Measurements from ENCODE around the gene CTAG2.
"Not testable (repeated sequence)": the region's sequence is repeated elsewhere in the genome, so short reads cannot be mapped to it uniquely, and the experiment has no call there.

The CTAG2 gene

DNA sequence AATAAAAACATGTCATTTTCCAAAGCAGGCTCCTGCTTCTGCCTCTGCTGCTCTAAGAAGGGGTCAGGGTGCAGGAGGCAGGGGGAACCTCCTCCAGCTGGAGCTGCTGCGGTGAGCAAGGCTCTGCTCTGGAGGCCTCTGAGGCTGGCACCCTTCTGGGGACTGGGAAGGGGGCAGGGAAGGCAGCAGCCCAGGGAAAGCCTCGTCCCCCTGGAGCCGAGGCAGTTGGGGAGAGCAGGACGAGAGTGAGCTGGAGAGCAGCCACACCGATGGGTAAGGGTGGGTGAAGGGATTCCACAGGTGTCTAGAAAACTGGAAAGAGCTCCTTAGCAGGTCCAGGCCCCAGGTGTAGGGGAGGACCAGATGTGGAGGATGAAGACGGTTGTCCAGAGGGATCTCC is 2.0 kb upstream of the CTAG2 start:
- Mint-ChIP-seq H3K4me1 (ENCODE audit: low read depth) (no peaks in the 10 kb centered on the region), H3K27me3 (ENCODE audit: low read depth) (no peaks in the 10 kb centered on the region), H3K9me3 (no peaks in the 10 kb centered on the region), H3K36me3 (ENCODE audit: low read depth) (no peaks in the 10 kb centered on the region), H3K27ac (no peak overlapping the region), H3K4me3 (no peak overlapping the region)

DNA sequence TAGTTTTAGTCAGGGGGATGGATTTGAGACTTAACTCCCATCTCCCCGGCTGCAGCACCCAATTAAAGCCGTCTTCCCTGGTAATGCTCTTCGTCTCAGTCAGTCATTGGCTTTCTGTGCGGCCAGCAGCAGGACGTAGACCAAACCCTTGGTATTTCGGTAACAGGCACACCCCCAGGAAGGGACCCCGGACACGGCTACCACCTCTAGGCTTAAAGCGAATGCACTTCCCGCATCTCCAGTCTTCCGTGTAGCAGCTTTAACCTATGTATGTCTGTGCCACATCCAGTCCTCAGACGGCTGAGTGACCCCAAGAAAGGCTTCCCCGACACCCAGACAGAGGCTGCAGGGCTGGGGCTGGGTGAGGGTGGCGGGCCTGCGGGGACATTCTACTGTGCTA is 1.5 kb upstream of the CTAG2 start:
- H3K9me3 Mint-ChIP-seq: no peaks in the 10 kb centered on the region
- H3K4me3 Mint-ChIP-seq: no peak overlapping the region
- H3K27me3 Mint-ChIP-seq (ENCODE audit: low read depth): no peaks in the 10 kb centered on the region

DNA sequence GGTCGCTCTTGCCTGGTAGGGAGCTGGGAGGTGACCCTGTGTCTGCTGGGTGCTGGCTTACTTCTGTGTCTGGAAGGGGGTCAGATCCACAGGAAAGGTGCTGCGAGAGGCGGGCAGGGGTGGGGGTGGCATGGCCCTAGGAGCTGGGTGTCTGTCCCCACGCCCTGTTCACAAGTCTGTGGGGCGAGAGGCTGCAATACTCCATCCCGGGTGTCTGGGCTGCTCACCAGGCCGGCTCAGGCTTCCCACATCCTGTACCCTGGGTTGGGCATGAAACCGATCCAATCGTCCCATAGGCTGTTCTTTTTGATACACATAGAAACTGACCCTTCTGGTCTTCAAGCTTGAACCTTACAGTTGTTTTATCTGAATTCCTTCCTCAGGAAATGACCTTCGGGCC is 993 bp upstream of the CTAG2 start:
- Mint-ChIP-seq H3K9me3 (no peaks in the 10 kb centered on the region), H3K36me3 (ENCODE audit: low read depth) (no peaks in the 10 kb centered on the region), H3K4me3 (no peak overlapping the region), H3K4me1 (ENCODE audit: low read depth) (no peaks in the 10 kb centered on the region), H3K27me3 (ENCODE audit: low read depth) (no peaks in the 10 kb centered on the region), H3K27ac (no peak overlapping the region)

More for the DNA sequence above, 1.5 kb upstream of the CTAG2 start:
- no peak overlapping the region for H3K27ac Mint-ChIP-seq
- no peaks in the 10 kb centered on the region for H3K4me1 Mint-ChIP-seq (ENCODE audit: low read depth)
- no peaks in the 10 kb centered on the region for H3K36me3 Mint-ChIP-seq (ENCODE audit: low read depth)

DNA sequence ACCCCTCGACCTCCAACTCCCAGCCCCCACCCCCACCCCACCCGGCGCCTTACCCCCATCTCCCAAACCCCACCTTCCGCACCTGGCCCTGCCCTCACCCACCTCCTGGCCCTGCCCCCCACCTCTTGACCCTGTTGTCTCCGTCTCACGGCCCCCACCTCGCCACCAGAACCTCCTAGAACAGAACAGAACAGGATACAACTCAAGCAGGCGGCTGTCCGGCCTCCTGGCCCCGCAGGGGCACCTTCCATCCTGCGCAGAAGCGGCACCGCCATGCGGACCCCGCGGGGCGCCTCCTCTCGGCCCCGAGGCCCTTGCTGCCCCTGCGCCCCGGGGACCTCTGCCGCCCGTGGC is 354 bp downstream of the CTAG2 start:
- no peak overlapping the region for H3K27ac Mint-ChIP-seq
- no peak overlapping the region for H3K4me3 Mint-ChIP-seq
- H3K36me3 Mint-ChIP-seq (ENCODE audit: low read depth): no peaks in the 10 kb centered on the region
- H3K4me1 Mint-ChIP-seq (ENCODE audit: low read depth): no peaks in the 10 kb centered on the region
- no peaks in the 10 kb centered on the region for H3K27me3 Mint-ChIP-seq (ENCODE audit: low read depth)
- no peaks in the 10 kb centered on the region for H3K9me3 Mint-ChIP-seq

DNA sequence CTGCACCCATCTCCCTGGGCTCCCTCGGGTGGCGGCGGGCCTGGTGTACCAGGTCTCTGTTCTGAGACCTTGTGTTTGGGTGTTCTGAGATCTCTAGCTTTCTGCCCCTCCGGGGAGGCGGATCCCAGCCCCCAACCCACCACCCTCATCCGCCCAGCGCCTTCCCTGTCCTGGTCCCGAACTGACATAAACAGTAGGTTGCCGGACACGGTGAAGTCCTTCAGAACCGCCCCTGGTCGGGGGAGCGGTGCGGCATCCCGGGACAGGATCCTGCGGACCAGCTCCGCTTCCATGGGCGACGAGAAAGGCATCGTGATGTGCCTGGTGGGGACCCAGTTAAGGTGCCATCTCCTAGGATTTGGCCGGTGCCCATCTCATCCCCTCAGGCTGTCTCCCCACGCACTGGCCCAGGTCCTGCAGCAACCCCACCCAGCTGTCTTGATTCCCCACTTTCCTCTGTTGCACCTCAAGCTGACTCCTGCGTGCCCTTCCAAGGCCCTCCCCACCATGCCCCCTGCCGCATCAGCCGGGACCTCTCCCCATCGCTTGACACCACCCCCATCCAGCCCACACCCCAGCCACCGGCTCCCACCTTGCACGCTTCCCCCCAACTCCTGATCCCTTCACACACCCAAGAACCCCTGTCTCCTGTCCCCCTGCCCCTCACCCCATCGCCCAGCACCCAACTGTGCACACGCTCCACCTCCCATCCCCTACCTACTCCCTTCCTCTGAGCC is 900 bp downstream of the CTAG2 start:
- H3K36me3 Mint-ChIP-seq (ENCODE audit: low read depth): no peaks in the 10 kb centered on the region
- no peak overlapping the region for H3K27ac Mint-ChIP-seq
- H3K9me3 Mint-ChIP-seq: no peaks in the 10 kb centered on the region
- H3K27me3 Mint-ChIP-seq (ENCODE audit: low read depth): no peaks in the 10 kb centered on the region
- H3K4me1 Mint-ChIP-seq (ENCODE audit: low read depth): no peaks in the 10 kb centered on the region
- no peak overlapping the region for H3K4me3 Mint-ChIP-seq

DNA sequence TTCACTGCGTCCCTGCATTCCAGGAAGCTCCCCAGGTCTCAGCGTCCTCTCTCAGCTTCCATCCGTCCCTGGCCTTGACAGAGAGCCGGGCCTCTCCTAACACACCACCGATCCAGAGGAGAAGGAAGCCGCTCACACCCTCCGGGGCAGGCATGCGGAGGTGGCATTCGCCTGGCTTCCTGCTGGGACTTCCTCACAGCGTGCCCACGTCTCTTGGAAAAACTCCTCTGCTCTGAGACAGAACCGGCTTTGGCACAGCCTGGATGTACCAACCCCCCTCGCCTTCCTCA is 3.2 kb downstream of the CTAG2 start:
- no peak overlapping the region for H3K4me3 Mint-ChIP-seq
- no peaks in the 10 kb centered on the region for H3K27me3 Mint-ChIP-seq (ENCODE audit: low read depth)
- H3K9me3 Mint-ChIP-seq: no peaks in the 10 kb centered on the region
- no peak overlapping the region for H3K27ac Mint-ChIP-seq
- no peaks in the 10 kb centered on the region for H3K36me3 Mint-ChIP-seq (ENCODE audit: low read depth)
- no peaks in the 10 kb centered on the region for H3K4me1 Mint-ChIP-seq (ENCODE audit: low read depth)

DNA sequence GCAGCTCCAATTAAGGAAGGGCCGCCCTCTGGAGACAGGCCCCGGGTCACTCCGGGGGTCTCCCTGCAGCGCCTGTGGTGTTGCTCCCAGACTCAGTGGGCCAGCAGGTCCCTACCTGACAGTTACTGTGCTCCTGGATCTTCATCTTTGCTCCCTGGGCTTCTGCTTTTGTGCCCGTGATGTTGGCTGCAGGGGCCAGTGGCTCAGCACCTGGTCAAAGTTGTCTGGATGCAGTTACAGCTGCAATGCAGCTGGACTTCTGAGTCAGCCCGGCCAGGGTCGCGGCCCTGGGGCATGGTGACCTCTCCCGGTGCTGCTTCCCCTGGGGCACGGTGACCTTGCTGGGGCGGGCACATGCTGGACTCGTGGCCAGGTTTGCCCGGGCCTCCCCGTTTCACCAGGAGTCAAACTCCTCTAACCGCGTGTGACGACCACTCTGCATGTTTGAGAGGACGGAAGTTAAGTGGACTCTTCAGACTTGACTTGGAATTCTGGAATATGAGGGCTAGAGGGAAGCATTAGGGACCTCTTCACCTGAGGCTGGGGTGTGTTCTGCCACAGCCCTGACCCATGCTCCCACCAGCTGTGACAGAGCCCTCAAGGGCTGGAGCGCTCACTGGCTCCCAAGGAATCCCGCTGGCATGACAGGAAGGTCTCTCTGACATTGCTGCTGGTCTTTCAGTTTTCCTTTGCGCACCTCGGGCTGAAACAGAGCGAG is 3.7 kb downstream of the CTAG2 start:
- Mint-ChIP-seq H3K36me3 (ENCODE audit: low read depth) (no peaks in the 10 kb centered on the region), H3K27ac (no peak overlapping the region), H3K9me3 (no peaks in the 10 kb centered on the region), H3K4me1 (ENCODE audit: low read depth) (no peaks in the 10 kb centered on the region), H3K27me3 (ENCODE audit: low read depth) (no peaks in the 10 kb centered on the region), H3K4me3 (no peak overlapping the region)

DNA sequence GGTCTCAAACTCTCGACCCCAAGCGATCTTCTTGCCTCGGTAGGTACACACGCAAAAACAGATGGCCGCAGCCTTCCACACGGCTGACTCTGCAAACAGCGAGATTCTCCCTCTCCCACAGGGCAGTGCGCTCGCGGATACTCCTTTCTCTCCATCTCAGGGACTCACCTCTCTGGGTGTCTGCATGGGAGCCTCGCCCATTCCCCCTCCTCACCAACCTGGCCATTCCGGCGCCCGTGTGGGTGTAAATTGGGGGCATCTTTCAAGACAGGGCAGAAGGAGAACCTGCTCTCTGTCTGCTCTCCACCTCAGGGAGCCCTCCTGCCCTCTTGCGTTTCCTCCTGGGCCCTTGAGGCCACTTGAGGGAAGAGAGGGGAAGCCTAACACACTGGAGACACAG is 4.4 kb downstream of the CTAG2 start:
- Mint-ChIP-seq H3K9me3 (no peaks in the 10 kb centered on the region), H3K4me1 (ENCODE audit: low read depth) (no peaks in the 10 kb centered on the region), H3K36me3 (ENCODE audit: low read depth) (no peaks in the 10 kb centered on the region), H3K4me3 (no peak overlapping the region), H3K27ac (no peak overlapping the region), H3K27me3 (ENCODE audit: low read depth) (no peaks in the 10 kb centered on the region)

DNA sequence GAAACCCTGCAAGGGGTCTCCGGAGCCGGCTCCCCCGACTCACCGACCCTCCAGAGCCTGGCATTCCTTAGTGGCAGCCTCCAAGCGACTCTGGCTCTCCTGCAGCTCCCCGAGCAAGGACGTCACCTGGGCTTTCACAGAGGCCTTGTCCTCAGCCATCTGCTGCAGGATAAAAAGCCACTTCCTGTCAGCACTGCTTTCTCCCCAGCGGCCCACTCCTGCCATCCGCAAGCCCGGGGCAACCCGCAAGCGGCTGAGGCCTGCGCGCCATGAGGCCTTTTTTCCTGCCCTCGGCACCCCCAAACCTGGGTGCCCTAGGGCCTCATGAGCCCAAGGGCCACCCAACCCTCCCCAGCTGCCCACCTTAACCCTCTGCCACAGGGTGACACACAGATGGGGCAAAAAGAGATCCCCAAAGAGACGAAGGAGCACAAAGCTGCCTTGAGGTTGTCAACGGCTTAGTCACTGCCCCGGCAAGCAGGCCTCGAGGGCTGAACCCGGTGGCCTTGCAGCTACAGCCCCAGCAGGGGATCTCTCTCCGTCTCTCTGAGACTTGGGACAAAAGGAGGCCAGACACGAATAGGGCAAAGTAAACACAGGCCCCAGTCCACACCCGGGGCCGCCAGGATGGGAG is 7.5 kb downstream of the CTAG2 start:
- H3K27me3 Mint-ChIP-seq (ENCODE audit: low read depth); H3K9me3 Mint-ChIP-seq; H3K27ac Mint-ChIP-seq; H3K36me3 Mint-ChIP-seq (ENCODE audit: low read depth); H3K4me3 Mint-ChIP-seq; H3K4me1 Mint-ChIP-seq (ENCODE audit: low read depth): not testable (repeated sequence)

DNA sequence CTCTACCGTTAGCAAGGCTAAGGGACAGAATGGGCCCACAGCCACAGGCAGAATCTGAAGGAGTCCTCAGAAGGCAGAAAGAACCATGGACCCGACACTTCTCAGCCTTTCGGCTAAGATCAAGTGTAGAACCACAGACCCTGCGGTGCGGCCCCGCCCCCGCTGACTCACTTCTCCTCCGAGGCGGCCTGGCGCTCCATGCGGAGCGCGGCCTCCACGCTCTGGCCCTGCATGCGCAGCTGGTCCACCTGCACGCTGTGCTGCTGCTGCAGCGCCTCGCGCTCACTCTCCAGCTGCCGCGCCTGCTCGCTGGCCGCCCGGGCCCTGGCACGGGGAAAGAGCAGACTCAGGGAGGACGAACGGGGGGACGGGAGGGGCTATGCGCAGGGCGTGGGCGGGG is 9.7 kb downstream of the CTAG2 start:
- H3K27ac Mint-ChIP-seq; H3K27me3 Mint-ChIP-seq (ENCODE audit: low read depth); H3K36me3 Mint-ChIP-seq (ENCODE audit: low read depth); H3K4me1 Mint-ChIP-seq (ENCODE audit: low read depth); H3K9me3 Mint-ChIP-seq; H3K4me3 Mint-ChIP-seq: not testable (repeated sequence)

DNA sequence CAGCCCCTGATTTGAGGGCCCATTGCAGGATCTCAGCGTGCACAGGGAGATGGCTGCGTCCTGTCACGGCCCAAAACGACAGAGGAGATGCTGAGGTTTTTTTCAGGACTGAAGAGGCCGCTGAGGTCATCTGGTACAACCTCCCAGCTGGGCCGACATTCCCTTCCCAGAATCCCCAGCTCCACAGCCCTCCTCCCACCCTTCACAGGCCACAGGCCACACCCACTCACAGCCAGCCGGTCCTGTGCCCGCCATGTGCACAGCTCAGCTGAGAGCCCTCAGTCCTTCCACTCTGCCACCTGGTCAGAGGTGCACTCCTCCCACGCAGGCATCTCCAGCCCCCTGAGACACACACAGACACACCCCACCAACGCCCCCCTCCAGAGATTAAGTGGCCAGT is 11.6 kb downstream of the CTAG2 start:
- not testable (repeated sequence) for H3K4me3 Mint-ChIP-seq; H3K27ac Mint-ChIP-seq; H3K36me3 Mint-ChIP-seq (ENCODE audit: low read depth); H3K9me3 Mint-ChIP-seq; H3K4me1 Mint-ChIP-seq (ENCODE audit: low read depth); H3K27me3 Mint-ChIP-seq (ENCODE audit: low read depth)

DNA sequence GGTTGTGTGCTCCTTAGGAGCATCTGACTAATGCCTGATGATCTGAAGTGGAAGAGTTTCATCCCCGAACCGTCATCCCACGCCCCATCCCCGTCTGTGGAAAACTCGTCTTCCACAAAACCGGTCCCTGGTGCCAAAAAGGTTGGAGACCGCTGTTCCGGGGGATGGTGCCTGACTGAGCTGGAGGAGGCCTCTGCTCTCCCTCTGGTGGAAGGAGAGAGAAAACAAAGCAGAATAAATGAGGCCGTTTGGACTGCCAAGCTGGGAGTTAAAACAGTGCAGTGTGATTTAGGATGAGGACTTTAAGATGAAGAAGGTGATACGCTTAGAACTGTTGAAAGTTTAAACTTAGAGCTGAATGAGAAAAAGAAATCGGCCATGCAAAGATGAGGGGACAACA is 19.7 kb downstream of the CTAG2 start:
- not testable (repeated sequence) for H3K27ac Mint-ChIP-seq; H3K4me1 Mint-ChIP-seq (ENCODE audit: low read depth); H3K27me3 Mint-ChIP-seq (ENCODE audit: low read depth); H3K9me3 Mint-ChIP-seq; H3K4me3 Mint-ChIP-seq; H3K36me3 Mint-ChIP-seq (ENCODE audit: low read depth)

DNA sequence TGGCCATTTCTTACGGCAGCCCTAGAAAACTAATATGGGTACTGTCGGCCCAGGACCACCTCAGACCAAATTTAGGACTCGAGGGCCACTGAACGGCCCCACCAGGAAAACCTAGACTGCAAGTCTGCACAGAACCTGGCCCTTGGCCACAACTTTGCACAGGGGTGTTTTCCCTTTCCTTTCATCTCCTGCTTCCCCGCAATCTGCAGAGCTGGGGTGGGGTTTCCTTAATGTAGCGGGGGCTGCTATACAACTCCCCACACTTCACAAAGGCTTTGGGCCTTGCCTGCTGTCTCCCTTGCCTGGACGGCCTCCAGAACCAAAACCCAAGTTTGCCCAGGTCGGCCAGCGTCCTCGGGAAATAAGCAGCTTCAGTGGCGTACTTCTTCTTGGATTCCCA is 22.4 kb downstream of the CTAG2 start:
- H3K4me1 Mint-ChIP-seq (ENCODE audit: low read depth); H3K27ac Mint-ChIP-seq; H3K9me3 Mint-ChIP-seq; H3K27me3 Mint-ChIP-seq (ENCODE audit: low read depth); H3K4me3 Mint-ChIP-seq; H3K36me3 Mint-ChIP-seq (ENCODE audit: low read depth): not testable (repeated sequence)

DNA sequence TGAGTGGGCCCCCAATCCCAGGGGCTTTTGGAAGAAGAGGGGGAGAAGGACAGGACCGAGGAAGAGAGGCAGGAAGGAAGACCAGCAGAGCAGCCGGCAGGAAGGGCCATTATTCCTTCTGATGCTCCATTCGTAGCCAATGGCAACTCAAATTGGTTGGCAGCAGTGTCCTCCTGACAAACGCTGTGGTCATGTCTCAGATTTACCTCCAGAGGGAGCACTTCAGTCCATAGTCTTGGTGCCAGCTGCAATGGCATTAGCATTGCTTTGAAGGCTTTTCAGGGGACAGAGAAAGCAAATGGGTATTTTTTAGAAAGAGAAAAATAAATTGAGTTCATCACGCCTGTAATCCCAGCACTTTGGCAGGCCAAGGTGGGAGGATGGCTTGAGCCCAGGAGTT is 24.4 kb downstream of the CTAG2 start:
- not testable (repeated sequence) for H3K4me1 Mint-ChIP-seq (ENCODE audit: low read depth); H3K36me3 Mint-ChIP-seq (ENCODE audit: low read depth); H3K27ac Mint-ChIP-seq; H3K27me3 Mint-ChIP-seq (ENCODE audit: low read depth); H3K4me3 Mint-ChIP-seq; H3K9me3 Mint-ChIP-seq

DNA sequence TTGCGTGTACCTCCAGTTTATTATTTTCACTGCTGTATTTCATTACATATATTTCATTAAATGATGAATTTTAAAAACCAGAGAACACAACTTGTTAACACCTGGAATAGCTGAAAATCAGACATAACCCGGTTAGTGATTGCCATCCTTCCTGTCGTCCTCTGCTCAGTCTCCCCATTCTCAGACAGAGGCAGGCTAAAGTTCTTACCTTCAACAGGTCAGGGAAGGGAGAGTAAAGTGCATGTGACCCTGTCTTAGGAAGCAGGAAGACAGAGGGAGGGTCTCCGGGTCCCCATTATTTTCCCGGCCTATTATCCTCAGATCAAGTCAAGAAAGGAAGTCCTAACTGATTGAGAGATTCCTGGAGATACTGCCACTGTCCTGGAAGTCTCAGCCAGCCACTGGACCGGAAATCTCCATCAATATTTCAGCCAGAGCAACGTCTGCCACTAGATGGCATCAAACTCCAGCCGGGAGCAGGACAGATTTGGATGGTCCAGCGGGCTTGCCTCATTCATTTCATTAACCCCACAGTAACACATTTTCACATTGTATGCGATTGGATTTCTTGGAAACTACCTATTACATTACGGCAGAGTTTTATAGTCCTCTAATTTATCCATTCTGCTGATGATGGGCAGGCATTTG is 32.5 kb downstream of the CTAG2 start:
- H3K27ac Mint-ChIP-seq; H3K27me3 Mint-ChIP-seq (ENCODE audit: low read depth); H3K9me3 Mint-ChIP-seq; H3K36me3 Mint-ChIP-seq (ENCODE audit: low read depth); H3K4me3 Mint-ChIP-seq; H3K4me1 Mint-ChIP-seq (ENCODE audit: low read depth): not testable (repeated sequence)

Measured in T-helper 1 cell treated with Interleukin-12 subunit alpha and Interleukin-12 subunit beta and Interleukin-4 antibody, amounts not matched to agents 30 μg/mL and 1 μg/mL, for 36 hours (primary cell).